PFSK-1 (cell line): ENCODE measurements around the gene PPA2.
A peak's percentile ranks its signal among the peaks of the same experiment; 100 is the strongest.

Experiments
- FOXP2 ChIP-seq: optimal IDR thresholded peaks from 2 replicates; pipeline ENCODE3; 2011; ENCODE audit warnings: borderline replicate concordance, control low read depth, inconsistent platforms; ENCODE audit not compliant: insufficient read depth; ENCODE audit errors: extremely low read length, extremely low read depth
- POLR2AphosphoS5 ChIP-seq: IDR thresholded peaks from 2 replicates; pipeline ENCODE4 v1.6.1; 2012; ENCODE audit warnings: low read depth, mild to moderate bottlenecking, control low read depth, low read length, moderate library complexity
- REST ChIP-seq, 2 experiments: IDR thresholded peaks; 2 replicates each; pipeline versions ENCODE4 v1.6.1 to v1.8.0; 2011 to 2012; ENCODE audit warnings: low read depth in 2 of 2, low read length in 2 of 2, control low read depth in 1 of 2, inconsistent platforms in 1 of 2, mild to moderate bottlenecking in 1 of 2, moderate library complexity in 1 of 2; ENCODE audit not compliant: insufficient read depth in 1 of 2
- SIN3A ChIP-seq: IDR thresholded peaks from 2 replicates; pipeline ENCODE4 v1.6.1; 2012; ENCODE audit warnings: mild to moderate bottlenecking, low read length, moderate library complexity, borderline replicate concordance; ENCODE audit not compliant: insufficient read depth
- TAF1 ChIP-seq: IDR thresholded peaks from 2 replicates; pipeline ENCODE4 v1.6.1; 2012; ENCODE audit warnings: low read length, control low read depth, borderline replicate concordance; ENCODE audit not compliant: insufficient read depth

PPA2 gene

GRCh38 chr4:105509291-105509690 is 35.4 kb upstream of the PPA2 start:
- TF ChIP-seq POLR2AphosphoS5: no peak
- TF ChIP-seq REST (IDR thresholded peaks at IDR 0.05; ENCODE audit: insufficient read depth in 1 of 2, low read depth in 2 of 2, low read length in 2 of 2): no peak
- no peak for TF ChIP-seq SIN3A
- TF ChIP-seq FOXP2: no peak
- TF ChIP-seq TAF1: no peak

GRCh38 chr4:105504744-105505143 is 30.9 kb upstream of the PPA2 start:
- TF ChIP-seq POLR2AphosphoS5 (no peak), SIN3A (no peak), FOXP2 (no peak), TAF1 (no peak), REST (IDR thresholded peaks at IDR 0.05; ENCODE audit: insufficient read depth in 1 of 2, low read depth in 2 of 2, low read length in 2 of 2) (no peak)

GRCh38 chr4:105503484-105503883 is 29.6 kb upstream of the PPA2 start:
- TF ChIP-seq POLR2AphosphoS5: no peak
- TF ChIP-seq SIN3A: no peak
- TF ChIP-seq REST (IDR thresholded peaks at IDR 0.05; ENCODE audit: insufficient read depth in 1 of 2, low read depth in 2 of 2, low read length in 2 of 2): no peak
- TF ChIP-seq TAF1: no peak
- no peak for TF ChIP-seq FOXP2

- TF ChIP-seq REST (IDR thresholded peaks at IDR 0.05; ENCODE audit: insufficient read depth in 1 of 2, low read depth in 2 of 2, low read length in 2 of 2) (no peak), TAF1 (no peak), FOXP2 (no peak), POLR2AphosphoS5 (no peak), SIN3A (no peak)
Observed at GRCh38 chr4:105496899-105497298, 23.0 kb upstream of the PPA2 start.

GRCh38 chr4:105495667-105496066 is 21.8 kb upstream of the PPA2 start:
- TF ChIP-seq POLR2AphosphoS5: no peak
- no peak for TF ChIP-seq TAF1
- TF ChIP-seq FOXP2: no peak
- no peak for TF ChIP-seq REST (IDR thresholded peaks at IDR 0.05; ENCODE audit: insufficient read depth in 1 of 2, low read depth in 2 of 2, low read length in 2 of 2)
- TF ChIP-seq SIN3A: 0 out of 2 replicates have a peak, but pooled peaks have one; percentile 54
